HG03439 (cell line): ENCODE results near the gene TAF15.
A peak's percentile ranks its signal among the peaks of the same experiment; 100 is the strongest.

Experiments
- ATAC-seq: cut with Tn5 transposase; IDR thresholded peaks from one replicate; pipeline ENCODE4 v1.9.1; 2021; ENCODE audit warnings: mild to moderate bottlenecking, moderate library complexity; ENCODE audit not compliant: unreplicated experiment

Gene TAF15

DNA sequence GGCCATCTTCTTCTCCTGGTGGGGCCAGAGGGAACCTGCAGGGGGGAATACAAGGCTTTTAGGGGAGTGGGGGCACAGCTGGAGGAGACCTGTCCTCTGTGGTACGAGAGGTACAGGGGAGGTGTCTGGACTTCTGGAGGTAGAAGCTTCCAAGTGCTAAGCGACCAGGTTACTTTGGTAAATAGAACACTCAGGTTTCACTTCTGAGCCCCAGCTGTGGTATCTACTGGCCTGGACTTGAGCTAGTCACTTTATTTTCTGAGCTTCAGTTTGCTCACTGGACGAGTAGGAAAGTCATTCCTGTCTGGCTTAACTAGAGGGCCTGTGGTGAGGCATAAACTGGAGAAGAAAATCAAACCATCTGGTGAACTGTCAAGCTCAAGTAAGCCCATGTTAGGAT, 59.5 kb downstream of the TAF15 start, which contains the start of gene HEATR9:
HEATR9 (minus strand) TSS at position 155 of the 400 bp plus-strand sequence; CDS start at position 6, 149 bp downstream.
- ATAC-seq = no peak

DNA sequence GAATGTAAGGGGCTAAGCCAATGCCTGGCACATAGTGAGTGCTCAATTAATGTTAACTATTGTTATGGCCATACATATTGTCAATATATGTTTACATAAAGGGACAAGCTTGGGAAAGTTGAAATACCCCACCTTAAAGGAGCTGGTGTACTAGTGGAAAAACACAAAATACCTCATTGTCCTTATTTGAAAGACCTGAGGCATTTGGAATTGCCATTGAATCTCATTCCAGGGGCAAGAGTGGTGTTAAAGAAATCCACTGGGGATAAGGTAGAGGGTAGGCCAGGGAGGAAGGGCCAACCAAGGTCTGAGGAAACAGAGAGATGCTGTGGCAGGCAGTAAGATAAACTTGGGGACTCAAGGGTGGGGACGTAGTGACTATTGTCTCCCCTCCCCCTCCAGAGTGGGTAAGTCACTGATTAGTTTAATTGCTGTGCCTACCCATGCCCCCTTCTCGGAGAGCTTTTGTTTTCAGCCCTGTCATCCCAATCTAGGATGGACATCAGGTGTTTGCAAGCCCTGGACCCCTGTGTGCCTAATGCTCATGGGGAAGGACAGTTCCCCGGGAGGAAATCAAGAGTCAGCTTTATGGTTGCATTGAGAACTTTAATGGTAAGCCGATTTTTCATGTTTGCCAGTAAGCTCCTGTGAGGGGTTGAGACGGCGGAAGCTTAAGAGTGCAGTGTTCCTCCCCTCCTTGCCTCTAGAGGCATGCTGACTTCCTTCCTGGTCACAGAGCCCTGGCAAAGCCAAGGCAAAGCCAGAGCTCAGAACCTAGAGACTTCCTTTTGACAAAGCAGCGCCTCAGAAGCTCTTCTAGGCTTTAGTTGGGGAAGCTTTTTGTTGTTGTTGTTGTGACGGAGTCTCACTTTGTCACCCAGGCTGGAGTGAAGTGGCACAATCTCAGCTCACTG, 61.9 kb downstream of the TAF15 start:
- no peak for ATAC-seq

GRCh38 chr17:35872196-35872980, 63.1 kb downstream of the TAF15 start:
- ATAC-seq = no peak

DNA sequence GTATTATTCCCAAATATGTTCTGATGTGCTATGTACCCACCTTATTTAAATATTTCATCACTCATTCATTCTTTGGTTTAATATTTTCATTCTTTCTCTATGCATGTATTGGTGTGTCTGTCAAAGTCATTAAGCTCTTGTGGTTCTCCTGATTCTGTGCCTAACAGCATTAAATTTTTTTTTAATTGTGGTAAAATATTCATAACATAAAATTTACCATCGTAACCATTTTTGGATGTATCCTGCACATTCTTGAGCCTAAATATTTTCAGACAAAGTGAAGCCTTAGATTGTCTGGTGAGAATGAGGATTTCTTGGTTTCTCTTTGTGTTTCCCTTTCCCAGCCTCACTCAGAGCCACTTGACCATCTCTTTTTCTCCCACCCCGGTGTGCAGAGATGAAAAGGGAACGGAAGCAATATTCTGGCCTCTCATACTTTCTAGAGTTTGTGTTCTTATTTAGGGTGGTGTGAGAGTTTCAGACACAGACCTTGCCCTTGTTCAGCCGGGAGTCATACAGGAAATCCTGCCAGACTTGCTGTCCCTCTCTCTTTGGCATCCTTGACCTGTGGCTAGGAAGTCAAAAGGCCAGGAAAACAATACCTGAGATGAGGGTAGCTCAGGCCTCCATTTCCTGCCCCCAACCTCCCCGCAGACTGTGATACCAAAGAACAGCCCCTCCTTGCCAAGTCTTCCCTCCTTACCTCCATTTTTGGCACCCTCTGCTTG, 66.0 kb downstream of the TAF15 start:
- ATAC-seq = no peak

DNA sequence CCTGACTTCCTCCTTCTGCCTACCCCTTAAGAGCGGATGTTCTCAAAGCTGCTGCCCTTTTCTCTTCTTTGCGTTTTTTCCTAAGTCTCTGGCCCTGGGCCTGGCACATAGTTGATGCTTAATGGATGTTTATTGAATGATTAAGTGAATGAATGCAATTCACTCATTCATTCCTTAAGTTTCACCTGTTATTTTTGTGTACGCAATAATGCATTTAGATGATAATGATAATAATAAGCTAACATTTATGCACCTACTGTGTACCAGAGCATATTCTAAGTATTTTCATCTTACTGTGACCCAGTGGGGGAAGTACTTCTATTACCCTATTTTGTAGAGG, 66.5 kb downstream of the TAF15 start:
- ATAC-seq = no peak

GRCh38 chr17:35876534-35876933, 67.2 kb downstream of the TAF15 start:
- ATAC-seq = no peak

- ATAC-seq = no peak
Observed at GRCh38 chr17:35877345-35878029, 68.2 kb downstream of the TAF15 start.

- ATAC-seq = no peak
Observed at GRCh38 chr17:35878361-35878760, 69.1 kb downstream of the TAF15 start.

- ATAC-seq = peak; percentile 92
Observed at GRCh38 chr17:35879773-35880654, 70.7 kb downstream of the TAF15 start, which contains the start of gene CCL5. CCL5 (minus strand) TSS chr17:35880360.

DNA sequence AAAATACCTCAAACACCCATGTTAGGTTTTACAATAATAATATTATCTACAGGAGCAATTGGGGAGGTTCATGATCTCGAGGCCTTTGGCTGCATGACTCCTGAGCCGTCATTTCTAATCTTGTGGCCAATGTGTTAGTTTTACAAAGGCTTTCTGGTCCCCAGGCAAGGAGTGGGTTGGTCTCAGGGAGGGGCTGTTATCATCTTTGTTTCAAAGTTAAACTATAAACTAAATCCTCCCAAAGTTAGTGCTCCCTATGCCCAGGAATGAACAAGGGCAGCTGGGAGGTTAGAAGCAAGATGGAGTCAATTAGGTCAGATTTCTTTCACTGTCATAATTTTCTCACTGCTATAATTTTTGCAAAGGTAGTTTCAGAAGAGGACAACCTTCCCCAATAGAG, 80.0 kb downstream of the TAF15 start:
- no peak for ATAC-seq

- no peak for ATAC-seq
Observed at GRCh38 chr17:35889818-35890773, 80.8 kb downstream of the TAF15 start.

DNA sequence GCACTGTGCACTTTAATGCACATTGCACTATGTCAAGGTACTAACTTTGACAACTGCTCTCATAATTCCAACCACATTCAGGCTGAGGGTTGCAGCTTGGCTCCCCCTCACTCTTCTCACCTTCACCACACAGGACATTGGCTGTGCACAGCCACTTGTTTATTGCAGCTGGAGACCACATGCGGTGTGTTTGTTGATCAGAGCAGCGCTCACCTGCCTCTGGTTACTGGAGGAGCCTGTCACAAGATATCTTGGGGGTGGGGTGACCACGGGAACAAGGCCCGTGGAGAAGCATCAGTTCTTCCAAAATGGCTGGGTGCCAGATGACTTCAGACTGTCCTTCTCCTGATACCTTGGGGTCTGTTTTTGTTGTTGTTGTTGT, 81.5 kb downstream of the TAF15 start:
- ATAC-seq = no peak

GRCh38 chr17:35891269-35891668, 82.0 kb downstream of the TAF15 start:
- ATAC-seq = no peak

GRCh38 chr17:35892091-35893035, 83.1 kb downstream of the TAF15 start:
- no peak for ATAC-seq

DNA sequence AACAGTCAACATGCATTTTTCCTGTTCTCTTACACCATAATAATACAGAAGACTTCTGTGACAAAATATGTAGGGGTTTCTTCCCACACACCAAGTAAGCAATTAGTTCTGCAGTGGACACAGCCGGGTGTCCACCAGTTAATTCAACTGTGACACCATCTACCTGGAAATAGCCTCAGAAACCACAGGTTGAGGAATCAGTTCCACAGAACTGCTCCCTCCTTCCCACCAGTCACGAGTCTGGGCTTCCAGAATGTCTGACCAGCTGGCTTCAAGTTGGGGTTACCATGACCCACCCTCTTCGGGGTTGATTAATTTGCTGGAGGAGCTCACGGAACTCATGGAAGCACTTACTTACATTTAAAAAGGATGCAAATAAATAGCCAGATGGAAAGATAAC, 84.5 kb downstream of the TAF15 start:
- ATAC-seq = no peak

DNA sequence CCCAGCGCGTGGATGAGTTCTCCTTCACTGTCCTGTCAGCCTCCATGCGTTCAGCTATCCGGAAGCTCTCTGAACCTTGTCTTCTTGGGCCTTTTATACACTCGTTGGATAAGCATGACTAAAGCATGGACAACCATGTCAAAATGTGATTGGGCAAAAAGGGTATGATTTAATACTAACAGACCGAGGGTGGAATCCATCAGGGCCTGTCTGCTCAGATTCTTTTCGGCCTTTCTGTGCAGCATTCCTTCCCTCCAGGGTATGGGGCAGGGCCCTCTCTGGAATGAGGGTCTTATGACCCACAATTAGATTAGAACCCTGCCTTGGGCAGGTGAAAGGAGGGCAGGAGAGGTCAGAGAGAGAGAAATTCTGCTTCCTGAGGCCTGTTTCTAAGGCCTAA, 84.9 kb downstream of the TAF15 start:
- no peak for ATAC-seq
